Measurements from ENCODE around the gene UBE2E1.

The UBE2E1 gene

GRCh38 chr3:23938688-23939087 lies 132.9 kb downstream of the UBE2E1 start:
- H2BK15ac ChIP-seq (replicated peaks; ENCODE audit: low read depth), result no peak overlapping the region
- H3K9ac ChIP-seq (ENCODE audit: low read length), result no peak overlapping the region

GRCh38 chr3:23940775-23941174 lies 135.0 kb downstream of the UBE2E1 start:
- Histone ChIP-seq H3K79me2 (ENCODE audit: control insufficient read depth, insufficient read depth, low read length) (no peaks in the 10 kb centered on the region), H3K4me1 (ENCODE audit: control insufficient read depth, low read depth, low read length) (peaks cover 11% of the 10 kb centered on the region), H3K4ac (ENCODE audit: low read depth, low read length) (no peak overlapping the region), H3K36me3 (ENCODE audit: control insufficient read depth, insufficient read depth, low read length) (no peaks in the 10 kb centered on the region), H3K4me3 (ENCODE audit: low read length) (no peak overlapping the region), H3K79me1 (ENCODE audit: low read length) (no peaks in the 10 kb centered on the region), H3K27ac (ENCODE audit: low read depth, low read length) (no peak overlapping the region), H3K56ac (ENCODE audit: low read length) (no peak overlapping the region), H2AK5ac (ENCODE audit: low read length) (no peak overlapping the region), H3K4me2 (ENCODE audit: low read length) (no peak overlapping the region), H2BK15ac (replicated peaks; ENCODE audit: low read depth) (no peak overlapping the region), H2BK5ac (ENCODE audit: low read length) (no peak overlapping the region), H4K5ac (ENCODE audit: low read length) (no peak overlapping the region), H4K8ac (ENCODE audit: low read depth, low read length) (no peak overlapping the region), H2BK120ac (ENCODE audit: low read depth, low read length) (no peak overlapping the region), H3K23ac (ENCODE audit: low read length) (no peak overlapping the region), H3K27me3 (ENCODE audit: insufficient read depth, low read length, poor library complexity) (no peaks in the 10 kb centered on the region), H3K18ac (ENCODE audit: low read length) (no peak overlapping the region), H3K9ac (ENCODE audit: low read length) (no peak overlapping the region)
- no CpG with 5 or more reads among the region's 5 CpGs for WGBS (ENCODE audit: extremely low coverage, insufficient coverage, low lambda C conversion rate)
- DNase-seq, result peak; percentile 83

More at GRCh38 chr3:23938688-23939087, 132.9 kb downstream of the UBE2E1 start:
- no peaks in the 10 kb centered on the region for H3K27me3 ChIP-seq (ENCODE audit: insufficient read depth, low read length, poor library complexity)
- no peak overlapping the region for H3K4me3 ChIP-seq (ENCODE audit: low read length)
- H3K4me2 ChIP-seq (ENCODE audit: low read length), result no peak overlapping the region
- no peak overlapping the region for H2BK120ac ChIP-seq (ENCODE audit: low read depth, low read length)
- H3K4ac ChIP-seq (ENCODE audit: low read depth, low read length), result no peak overlapping the region
- peak overlapping the region; percentile 71 for H2BK5ac ChIP-seq (ENCODE audit: low read length)
- H2AK5ac ChIP-seq (ENCODE audit: low read length), result no peak overlapping the region
- peak; percentile 97 for DNase-seq
- no peaks in the 10 kb centered on the region for H3K36me3 ChIP-seq (ENCODE audit: control insufficient read depth, insufficient read depth, low read length)
- H3K79me2 ChIP-seq (ENCODE audit: control insufficient read depth, insufficient read depth, low read length), result no peaks in the 10 kb centered on the region
- H4K5ac ChIP-seq (ENCODE audit: low read length), result no peak overlapping the region
- H3K18ac ChIP-seq (ENCODE audit: low read length), result no peak overlapping the region
- H4K8ac ChIP-seq (ENCODE audit: low read depth, low read length), result no peak overlapping the region
- H3K56ac ChIP-seq (ENCODE audit: low read length), result peak overlapping the region; percentile 60
- H3K23ac ChIP-seq (ENCODE audit: low read length), result no peak overlapping the region
- no peak overlapping the region for H3K27ac ChIP-seq (ENCODE audit: low read depth, low read length)
- peaks cover 3% of the 10 kb centered on the region for H3K4me1 ChIP-seq (ENCODE audit: control insufficient read depth, low read depth, low read length)
- H3K79me1 ChIP-seq (ENCODE audit: low read length), result no peaks in the 10 kb centered on the region

All from mesendoderm (in vitro differentiated cells).